Tibial nerve (tissue), 4 donors: Measurements from ENCODE around the gene IKBKE. TPM values are rescaled to one million over a fixed set of nuclear protein-coding genes. Genes with fewer than 3 reads are reported as not detected.

Experiments used
- DNase-seq, 2 donors: peaks; one replicate each; pipeline ENCODE4 v3.0.0-alpha.2; 2019; ENCODE audit warnings: low spot score in 2 of 2
- H3K27ac ChIP-seq, 4 donors: fragments of 200-600 bp; sonication (generic) in 3 of 4; one replicate each; pipeline ENCODE4 v1.5.1; 2017 to 2019; ENCODE audit warnings: mild to moderate bottlenecking in 1 of 4
- H3K27me3 ChIP-seq, 2 donors: fragments of 200-600 bp; sonication (generic) in 1 of 2; one replicate each; pipeline versions ENCODE4 v1.5.1 to v1.6.0; 2017 to 2019
- H3K36me3 ChIP-seq, 3 donors: fragments of 200-600 bp; sonication (generic); one replicate each; pipeline ENCODE4 v1.5.1; 2018 to 2019
- H3K4me1 ChIP-seq, 4 donors: fragments of 200-600 bp; sonication (generic) in 3 of 4; one replicate each; pipeline ENCODE4 v1.5.1; 2017 to 2019
- H3K4me3 ChIP-seq, 4 donors: fragments of 200-600 bp; sonication (generic) in 3 of 4; one replicate each; pipeline ENCODE4 v1.5.1; 2017 to 2019; ENCODE audit warnings: mild to moderate bottlenecking in 1 of 4, moderate library complexity in 1 of 4
- H3K9me3 ChIP-seq, 4 donors: fragments of 200-600 bp; sonication (generic) in 3 of 4; one replicate each; pipeline ENCODE4 v1.5.1; 2017 to 2019
- EP300 ChIP-seq, 2 donors: sonication (generic); formaldehyde crosslinking; IDR thresholded peaks; one replicate each; pipeline ENCODE4 v1.6.1; 2017; ENCODE audit warnings: antibody characterized with exemption in 2 of 2, mild to moderate bottlenecking in 1 of 2
- POLR2A ChIP-seq, 2 donors: fragments of 450-650 bp; IDR thresholded peaks; one replicate each; pipeline ENCODE4 v1.6.1; 2017; ENCODE audit warnings: antibody characterized with exemption in 2 of 2, mild to moderate bottlenecking in 2 of 2, moderate library complexity in 2 of 2
- WGBS, 2 donors: methylation state at CpG; one replicate each; pipeline ENCODE4 v1.1.5; 2018; 5-methylcytosine and 5-hydroxymethylcytosine counted together
- total RNA-seq, 4 donors: library from RNA; depleted of rRNA; stranded (reverse); fragments of >200 nt; gene quantifications; one replicate each; pipeline ENCODE4 v1.1.0, GENCODE V29; 2016
- TF ChIP-seq, protein P1 (sequence below), 5 experiments: fragments of 200-600 bp in 3 of 5; fragments of 450-650 bp in 2 of 5; sonication (generic) in 3 of 5; IDR thresholded peaks; one replicate each; pipeline ENCODE4 v1.5.1; 2016 to 2019; ENCODE audit warnings: antibody characterized with exemption in 5 of 5, mild to moderate bottlenecking in 3 of 5, moderate library complexity in 2 of 5

The IKBKE gene
- total RNA-seq, 4 donors from 2014 or later, result 1.5 to 18.0 (median 3.7) TPM

DNA sequence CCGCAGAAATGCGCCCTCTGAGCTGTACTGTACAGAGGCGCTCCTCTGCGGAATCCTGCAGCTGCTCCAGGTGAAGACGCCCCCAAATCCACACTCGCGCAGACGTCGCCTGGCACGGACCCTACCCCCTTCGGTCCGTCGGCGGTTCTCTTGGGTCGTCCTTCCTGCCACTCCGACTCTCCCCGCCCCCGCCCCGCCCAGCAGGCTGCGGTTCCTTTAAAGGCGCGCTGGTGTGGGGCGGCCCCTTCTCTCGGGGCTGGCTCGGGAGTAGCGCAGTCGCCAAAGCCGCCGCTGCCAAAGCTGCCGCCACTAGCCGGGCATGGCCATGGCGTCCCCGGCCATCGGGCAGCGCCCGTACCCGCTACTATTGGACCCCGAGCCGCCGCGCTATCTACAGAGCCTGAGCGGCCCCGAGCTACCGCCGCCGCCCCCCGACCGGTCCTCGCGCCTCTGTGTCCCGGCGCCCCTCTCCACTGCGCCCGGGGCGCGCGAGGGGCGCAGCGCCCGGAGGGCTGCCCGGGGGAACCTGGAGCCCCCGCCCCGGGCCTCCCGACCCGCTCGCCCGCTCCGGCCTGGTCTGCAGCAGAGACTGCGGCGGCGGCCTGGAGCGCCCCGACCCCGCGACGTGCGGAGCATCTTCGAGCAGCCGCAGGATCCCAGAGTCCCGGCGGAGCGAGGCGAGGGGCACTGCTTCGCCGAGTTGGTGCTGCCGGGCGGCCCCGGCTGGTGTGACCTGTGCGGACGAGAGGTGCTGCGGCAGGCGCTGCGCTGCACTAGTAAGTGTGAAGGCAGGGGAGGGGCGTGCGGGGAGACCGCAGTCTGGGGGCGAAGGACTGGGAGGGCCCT is 37.2 kb downstream of the IKBKE start, which contains the start of gene RASSF5:
TSS of gene RASSF5 (plus strand) at position 248 of the 846 bp plus-strand sequence. CDS start at position 320, 72 bp downstream.
- no peaks in the 10 kb centered on the region for H3K9me3 ChIP-seq
- peak within 1 kb of the TSS; percentile 32 to 80 (median 63) for H3K4me3 ChIP-seq
- peaks cover 0 to 24% of the 10 kb centered on the region in 2 donors for H3K27me3 ChIP-seq
- 1 to 2% methylated on average over 12 to 35 of the region's 97 CpGs for WGBS, 2 donors
- TF ChIP-seq, protein P1, sequence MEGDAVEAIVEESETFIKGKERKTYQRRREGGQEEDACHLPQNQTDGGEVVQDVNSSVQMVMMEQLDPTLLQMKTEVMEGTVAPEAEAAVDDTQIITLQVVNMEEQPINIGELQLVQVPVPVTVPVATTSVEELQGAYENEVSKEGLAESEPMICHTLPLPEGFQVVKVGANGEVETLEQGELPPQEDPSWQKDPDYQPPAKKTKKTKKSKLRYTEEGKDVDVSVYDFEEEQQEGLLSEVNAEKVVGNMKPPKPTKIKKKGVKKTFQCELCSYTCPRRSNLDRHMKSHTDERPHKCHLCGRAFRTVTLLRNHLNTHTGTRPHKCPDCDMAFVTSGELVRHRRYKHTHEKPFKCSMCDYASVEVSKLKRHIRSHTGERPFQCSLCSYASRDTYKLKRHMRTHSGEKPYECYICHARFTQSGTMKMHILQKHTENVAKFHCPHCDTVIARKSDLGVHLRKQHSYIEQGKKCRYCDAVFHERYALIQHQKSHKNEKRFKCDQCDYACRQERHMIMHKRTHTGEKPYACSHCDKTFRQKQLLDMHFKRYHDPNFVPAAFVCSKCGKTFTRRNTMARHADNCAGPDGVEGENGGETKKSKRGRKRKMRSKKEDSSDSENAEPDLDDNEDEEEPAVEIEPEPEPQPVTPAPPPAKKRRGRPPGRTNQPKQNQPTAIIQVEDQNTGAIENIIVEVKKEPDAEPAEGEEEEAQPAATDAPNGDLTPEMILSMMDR (IDR thresholded peaks at IDR 0.05), result peak in 1 of 5 experiments; percentile 11
- peak in 1 of 2 donors; percentile 63 for TF ChIP-seq EP300 (IDR thresholded peaks at IDR 0.05)
- TF ChIP-seq POLR2A (IDR thresholded peaks at IDR 0.05), result peak in 1 of 2 donors; percentile 61
- H3K27ac ChIP-seq, result peak within 1 kb of the TSS; percentile 39 to 84 (median 62)
- peaks cover 0 to 78% (median 11%) of the 10 kb centered on the region in 4 donors for H3K4me1 ChIP-seq
- H3K36me3 ChIP-seq, result no peaks in the 10 kb centered on the region
- peak; percentile 86 for DNase-seq

DNA sequence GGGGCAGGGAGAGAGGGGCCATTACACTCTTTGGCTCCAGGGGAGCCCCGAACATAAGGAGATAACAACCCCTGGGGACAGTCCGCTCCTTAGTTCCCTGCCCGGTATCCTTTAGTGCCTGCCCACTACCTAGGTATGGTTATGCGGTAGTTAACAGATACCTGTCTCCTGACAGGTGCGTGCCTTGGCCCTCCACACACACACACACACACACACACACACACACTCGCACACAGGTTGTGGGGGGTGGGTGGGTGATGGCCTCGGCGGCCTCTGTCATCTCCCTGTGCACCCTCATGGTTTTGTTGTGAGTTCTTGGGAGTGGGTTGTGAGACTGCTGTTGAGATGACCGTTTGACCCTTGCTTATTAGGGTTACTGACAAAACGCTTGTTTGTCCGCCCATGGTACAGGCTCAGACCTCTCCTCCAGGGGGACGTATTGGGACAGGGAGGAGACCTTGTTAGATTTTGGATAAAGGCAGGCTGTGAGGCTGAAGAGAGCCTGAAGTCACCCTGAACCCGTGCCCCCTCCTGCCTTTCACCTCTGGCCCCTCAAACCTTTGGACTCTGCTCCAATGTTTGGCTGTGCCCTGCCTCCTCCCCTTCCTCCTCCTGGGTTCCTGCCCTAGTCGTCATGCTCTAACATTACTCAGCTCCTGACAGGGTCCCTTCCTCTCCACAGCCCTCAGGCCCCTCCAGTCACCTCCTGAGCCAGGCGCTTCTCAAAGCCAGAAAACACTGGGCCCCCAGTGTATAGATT is 38.0 kb downstream of the IKBKE start:
- Histone ChIP-seq H3K27me3 (peaks cover 0 to 24% of the 10 kb centered on the region in 2 donors), H3K9me3 (no peaks in the 10 kb centered on the region), H3K4me3 (peak overlapping the region; percentile 32 to 80 (median 63)), H3K4me1 (peaks cover 0 to 85% (median 12%) of the 10 kb centered on the region in 4 donors), H3K36me3 (no peaks in the 10 kb centered on the region), H3K27ac (peak overlapping the region; percentile 39 to 84 (median 62))
- TF ChIP-seq, protein P1 (IDR thresholded peaks at IDR 0.05), result no peak
- TF ChIP-seq EP300 (IDR thresholded peaks at IDR 0.05) (no peak), POLR2A (IDR thresholded peaks at IDR 0.05) (no peak)
- 25 to 29% methylated on average over 11 to 15 of the region's 15 CpGs for WGBS, 2 donors
- DNase-seq, result no peak

DNA sequence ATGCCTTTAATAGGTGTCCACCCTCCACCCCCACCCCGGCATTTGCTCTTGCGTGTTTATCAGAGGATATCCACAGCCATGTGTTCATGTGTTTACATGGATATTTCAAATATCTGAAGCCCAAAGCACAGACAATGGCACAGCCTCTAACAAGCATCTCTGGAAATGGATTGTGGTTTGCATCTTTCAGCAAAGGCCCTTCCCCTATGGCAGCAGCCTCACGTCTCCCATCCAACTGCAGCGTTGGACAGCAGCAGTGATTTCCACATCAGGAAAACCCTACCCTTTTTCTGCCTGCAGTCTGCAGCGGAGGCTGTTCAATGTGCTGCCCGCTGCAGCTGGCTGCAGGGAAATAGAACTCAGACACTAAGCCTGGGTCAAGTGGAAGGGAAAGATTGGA is 38.7 kb downstream of the IKBKE start:
- TF ChIP-seq POLR2A (IDR thresholded peaks at IDR 0.05), result no peak
- TF ChIP-seq EP300 (IDR thresholded peaks at IDR 0.05), result peak in 1 of 2 donors; percentile 25
- TF ChIP-seq, protein P1 (IDR thresholded peaks at IDR 0.05), result no peak
- Histone ChIP-seq H3K4me1 (peaks cover 0 to 82% (median 12%) of the 10 kb centered on the region in 4 donors), H3K27me3 (peaks cover 0 to 24% of the 10 kb centered on the region in 2 donors), H3K27ac (peak overlapping the region in 2 of 4 donors; percentile 66 to 84), H3K36me3 (no peaks in the 10 kb centered on the region), H3K9me3 (no peaks in the 10 kb centered on the region), H3K4me3 (peak overlapping the region in 3 of 4 donors; percentile 32 to 80 (median 63))
- DNase-seq, result no peak
- WGBS, 2 donors, result 31% methylated on average over 6 of the region's 6 CpGs

DNA sequence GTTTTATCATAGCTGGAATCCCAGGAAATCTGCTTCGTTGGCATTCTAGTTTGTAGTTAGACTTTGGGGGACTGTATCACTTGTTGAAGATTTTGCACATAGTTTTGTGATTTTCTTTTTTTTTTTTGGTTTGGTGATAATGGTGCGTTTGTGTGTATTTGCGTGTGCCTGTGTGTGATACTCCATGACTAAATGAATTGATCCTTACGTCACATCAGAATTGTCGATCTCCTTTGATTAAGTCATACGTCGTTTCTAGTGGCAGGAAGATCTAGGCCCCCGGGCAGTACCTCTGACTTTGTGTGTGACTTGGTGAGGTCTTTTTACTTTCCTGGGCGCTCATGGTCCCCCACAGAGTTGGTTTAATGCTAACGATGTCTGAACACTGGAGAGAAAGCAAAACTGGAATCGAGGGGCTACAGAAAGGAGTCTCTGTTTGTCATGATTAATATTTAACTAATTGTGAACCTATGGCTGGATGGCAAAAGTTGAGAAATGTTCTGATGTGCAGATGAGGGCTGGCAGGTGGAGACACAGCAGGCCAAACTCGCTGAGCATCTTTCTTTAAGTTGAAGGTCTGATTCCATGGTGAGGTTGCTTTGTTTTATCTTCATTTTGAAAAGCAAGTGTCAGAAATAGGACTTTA is 39.5 kb downstream of the IKBKE start:
- H3K36me3 ChIP-seq, result no peaks in the 10 kb centered on the region
- H3K4me1 ChIP-seq, result peaks cover 0 to 82% (median 16%) of the 10 kb centered on the region in 4 donors
- H3K9me3 ChIP-seq, result no peaks in the 10 kb centered on the region
- TF ChIP-seq, protein P1 (IDR thresholded peaks at IDR 0.05), result no peak
- TF ChIP-seq EP300 (IDR thresholded peaks at IDR 0.05), result no peak
- TF ChIP-seq POLR2A (IDR thresholded peaks at IDR 0.05), result no peak
- WGBS, 2 donors, result 63 to 73% methylated on average over 12 of the region's 12 CpGs
- peaks cover 0 to 24% of the 10 kb centered on the region in 2 donors for H3K27me3 ChIP-seq
- peak overlapping the region in 1 of 4 donors; percentile 15 for H3K27ac ChIP-seq
- peak overlapping the region in 1 of 4 donors; percentile 80 for H3K4me3 ChIP-seq
- DNase-seq, result no peak
